NCI-H460 (cell line): ENCODE results near the gene RIMS4. TPM values are rescaled to one million over a fixed set of nuclear protein-coding genes. Genes with fewer than 3 reads are reported as not detected.

Experiments used
- DNase-seq: peaks from one replicate; pipeline ENCODE4 v3.0.0-alpha.2; 2016; ENCODE audit warnings: low read depth; ENCODE audit errors: extremely low read depth
- total RNA-seq: library from RNA; depleted of rRNA; stranded (reverse); fragments of >200 nt; shearing (Covaris generic); gene quantifications from 2 replicates; pipeline ENCODE4 v1.2.3, GENCODE V29; 2014; rRNA removed

Gene RIMS4
- total RNA-seq, 1 experiment from 2014 or later, result 0.35 TPM

DNA sequence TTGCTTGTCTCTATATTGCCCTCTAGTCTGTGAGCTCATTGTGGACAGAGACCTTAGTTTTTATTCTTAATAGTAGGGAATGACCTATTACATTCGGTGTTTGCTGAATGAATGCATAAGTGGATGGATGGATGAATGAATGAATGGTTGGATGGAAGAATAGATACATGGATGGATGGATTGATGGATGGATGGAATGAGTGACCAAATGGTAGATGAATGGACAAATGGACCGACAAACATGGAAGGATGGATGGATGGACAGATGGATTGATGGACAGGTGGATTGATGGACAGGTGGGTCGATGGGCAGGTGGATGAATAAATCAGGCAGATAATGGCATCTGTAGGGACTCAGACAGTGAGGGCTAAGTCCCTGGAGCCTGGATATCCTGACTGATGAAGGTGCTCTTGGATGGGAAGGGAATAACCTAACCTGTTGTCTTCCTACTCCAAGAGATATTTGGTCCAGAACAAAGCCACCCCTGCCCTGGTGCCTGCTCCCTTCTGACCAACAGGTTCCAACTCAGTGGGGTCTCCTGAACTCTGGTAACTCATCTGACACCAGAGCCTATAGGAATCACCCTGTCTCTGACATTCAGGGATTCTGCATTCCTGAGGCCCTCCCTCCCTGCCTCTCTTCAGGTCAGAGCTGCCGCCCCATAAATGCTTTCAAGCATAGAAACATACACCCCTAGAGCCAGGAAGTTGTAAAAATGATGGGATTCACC lies 104.8 kb downstream of the RIMS4 start:
- DNase-seq, result no peak

GRCh38 chr20:44704551-44704971 lies 105.8 kb downstream of the RIMS4 start:
- no peak for DNase-seq

DNA sequence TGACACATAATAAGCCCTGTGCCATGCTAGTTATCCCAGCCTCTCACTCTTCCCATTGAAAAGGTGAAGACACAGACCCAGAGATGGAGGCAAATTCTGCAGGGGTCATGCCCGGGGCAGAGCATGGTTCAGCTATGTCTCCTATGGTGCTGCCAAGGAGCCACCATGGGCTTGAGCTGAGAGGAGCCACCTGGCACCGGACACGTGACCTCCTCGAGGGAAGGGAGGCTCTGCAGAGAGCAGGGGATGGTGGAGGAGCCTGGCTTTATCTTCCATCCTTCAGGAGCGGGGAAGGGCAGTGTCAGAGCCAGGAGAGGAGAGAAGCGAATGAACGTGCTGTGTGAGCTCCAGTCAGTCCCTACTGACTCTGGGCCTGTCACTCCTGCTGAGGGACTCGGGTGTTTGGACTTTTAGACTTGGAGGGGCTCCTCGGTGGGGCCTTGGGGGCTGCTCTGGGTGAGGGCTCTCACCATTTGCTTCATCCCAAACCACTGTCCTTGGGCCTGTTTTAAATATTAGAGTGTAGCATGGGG lies 106.3 kb downstream of the RIMS4 start:
- no peak for DNase-seq

- no peak for DNase-seq
These were observed 107.0 kb downstream of the RIMS4 start for GRCh38 chr20:44703183-44703925.

- no peak for DNase-seq
These were observed 107.6 kb downstream of the RIMS4 start for GRCh38 chr20:44702776-44703175.

- DNase-seq, result no peak
These were observed 108.5 kb downstream of the RIMS4 start for GRCh38 chr20:44701858-44702256.

Other genes starting within 250 kb of the RIMS4 start
- gene PKIG, start 228.0 kb downstream of the RIMS4 start, total RNA-seq, result 28.0 and 28.7 TPM in 2 replicates
- gene ADA, start 158.8 kb downstream of the RIMS4 start, total RNA-seq, result 5.2 and 7.2 TPM in 2 replicates
- gene CCN5, start 95.2 kb downstream of the RIMS4 start, total RNA-seq, result 5.3 and 8.1 TPM in 2 replicates
- gene KCNK15, start 64.7 kb downstream of the RIMS4 start, total RNA-seq, result 1.0 and 1.2 TPM in 2 replicates
- gene YWHAB, start 75.2 kb upstream of the RIMS4 start, total RNA-seq, result 86.9 and 113 TPM in 2 replicates
- 56.2 and 67.6 TPM in 2 replicates for gene PABPC1L, start 99.5 kb upstream of the RIMS4 start, total RNA-seq
- gene TOMM34, start 149.9 kb upstream of the RIMS4 start, total RNA-seq, result 52.9 and 58.0 TPM in 2 replicates
- 32.2 and 42.4 TPM in 2 replicates for gene STK4, start 156.0 kb upstream of the RIMS4 start, total RNA-seq